Measurements from ENCODE around the gene COLEC12.

GRCh38 chr18:379681-380330, 120.7 kb downstream of the COLEC12 start:
- TF ChIP-seq EZH2phosphoT487 (IDR thresholded peaks at IDR 0.05; ENCODE audit: insufficient read depth, low read depth): no peak
- no peak for TF ChIP-seq EZH2 (IDR thresholded peaks at IDR 0.05; ENCODE audit: insufficient read depth, poor library complexity, severe bottlenecking)

Data from GM23248 (cell line).